ENCODE measurements around the gene GALR1. TPM values are rescaled to one million over a fixed set of nuclear protein-coding genes. Genes with fewer than 3 reads are reported as not detected.

The GALR1 gene
- polyA plus RNA-seq, 1 of the 3 experiments (the other 2 are of a cell fraction), result not detected

GRCh38 chr18:77210249-77210648 lies 39.4 kb upstream of the GALR1 start:
- Histone ChIP-seq H3K9ac (no peak overlapping the region), H3K79me2 (ENCODE audit: insufficient read depth) (no peaks in the 10 kb centered on the region), H3K9me3 (no peaks in the 10 kb centered on the region), H3K27ac (ENCODE audit: low read depth in 2 of 2, low read length in 1 of 2) (no peak overlapping the region), H3K4me2 (no peak overlapping the region), H3K4me1 (ENCODE audit: control insufficient read depth in 1 of 2, insufficient read depth in 2 of 2, low read depth in 1 of 2, low read length in 1 of 2) (no peaks in the 10 kb centered on the region; a peak in 1 of 4 replicates), H2AFZ (ENCODE audit: low read depth) (no peak overlapping the region), H4K20me1 (ENCODE audit: insufficient read depth) (no peaks in the 10 kb centered on the region), H3K36me3 (replicated peaks in 1 of 2; ENCODE audit: control insufficient read depth in 1 of 2, insufficient read depth in 2 of 2, low read length in 1 of 2) (no peaks in the 10 kb centered on the region), H3K9me2 (no peaks in the 10 kb centered on the region), H3K27me3 (ENCODE audit: insufficient read depth) (no peaks in the 10 kb centered on the region), H3F3A (replicated peaks; ENCODE audit: insufficient read depth) (no peaks in the 10 kb centered on the region), H3K4me3 (ENCODE audit: low read depth in 2 of 2, low read length in 1 of 2) (no peak overlapping the region)
- ChIA-PET POLR2A (no interaction called here), CTCF (interaction anchor here (1.0 to 4.1 kb wide), 4 partner anchors 8 to 409 kb away, joined by 3 to 40 read pairs (median 8); no protein-coding TSS in a partner anchor)
- TF ChIP-seq RAD21 (IDR thresholded peaks at IDR 0.05; ENCODE audit: low read length) (no peak), RFX5 (IDR thresholded peaks at IDR 0.05; ENCODE audit: low read length) (no peak), USF1 (IDR thresholded peaks at IDR 0.05; ENCODE audit: borderline replicate concordance, low read depth) (no peak), FOSL2 (IDR thresholded peaks at IDR 0.05; ENCODE audit: borderline replicate concordance, low read depth) (no peak), MAX (IDR thresholded peaks at IDR 0.05; ENCODE audit: low read depth) (no peak), ELF1 (IDR thresholded peaks at IDR 0.05) (no peak), RXRA (IDR thresholded peaks at IDR 0.05; ENCODE audit: borderline replicate concordance, low read depth) (no peak), REST (IDR thresholded peaks at IDR 0.05; ENCODE audit: low read depth, low read length) (no peak), GABPA (IDR thresholded peaks at IDR 0.05; ENCODE audit: low read depth) (no peak), TEAD4 (IDR thresholded peaks at IDR 0.05; ENCODE audit: borderline replicate concordance, insufficient read depth) (no peak), FOXM1 (IDR thresholded peaks at IDR 0.05; ENCODE audit: low read depth) (no peak), EZH2phosphoT487 (IDR thresholded peaks at IDR 0.05; ENCODE audit: borderline replicate concordance, low read depth) (no peak), TCF12 (IDR thresholded peaks at IDR 0.05) (no peak), EP300 (IDR thresholded peaks at IDR 0.05; ENCODE audit: borderline replicate concordance in 1 of 2, low read depth in 1 of 2, low read length in 1 of 2) (no peak), USF2 (IDR thresholded peaks at IDR 0.05; ENCODE audit: borderline replicate concordance, low read depth, low read length) (no peak)
- DNase-seq, result no peak
- 81% methylated on average over 4 of the region's 7 CpGs for WGBS (ENCODE audit: low lambda C conversion rate)
